Measurements from ENCODE around the gene MRPS12. TPM values are rescaled to one million over a fixed set of nuclear protein-coding genes. Genes with fewer than 3 reads are reported as not detected.

MRPS12 gene
- total RNA-seq, 1 experiment from 2014 or later: 81.3 TPM

GRCh38 chr19:38932425-38933179 lies 1.9 kb downstream of the MRPS12 start:
- TF ChIP-seq CTCF (conservative IDR thresholded peaks at IDR 0.05): peak; percentile 65
- H2AFZ ChIP-seq (ENCODE audit: low read length): no peak overlapping the region

More at GRCh38 chr19:38932425-38933179, 1.9 kb downstream of the MRPS12 start:
- Histone ChIP-seq H4K8ac (replicated peaks; ENCODE audit: insufficient read length, low read depth, low read length) (no peak overlapping the region), H2BK120ac (ENCODE audit: low read depth, low read length, poor library complexity, severe bottlenecking) (no peak overlapping the region), H3K18ac (ENCODE audit: insufficient read length, low read depth, low read length) (no peak overlapping the region), H4K5ac (ENCODE audit: insufficient read length, low read depth, low read length) (no peak overlapping the region), H3T11ph (ENCODE audit: low read length) (no peak overlapping the region), H3K4me1 (ENCODE audit: insufficient read depth, low read length) (no peaks in the 10 kb centered on the region), H2BK12ac (ENCODE audit: insufficient read length, low read depth, low read length) (no peak overlapping the region), H4K20me1 (ENCODE audit: control insufficient read depth, insufficient read depth, insufficient read length) (no peaks in the 10 kb centered on the region), H3K27ac (ENCODE audit: insufficient read length, low read depth, low read length) (no peak overlapping the region), H2BK5ac (ENCODE audit: insufficient read length, low read length) (no peak overlapping the region), H3K4me2 (ENCODE audit: insufficient read depth, insufficient read length, low read length) (no peak overlapping the region), H3K79me1 (ENCODE audit: insufficient read depth, low read depth, low read length, poor library complexity, severe bottlenecking) (peaks cover 2% of the 10 kb centered on the region), H2AK5ac (ENCODE audit: insufficient read length, low read length) (no peak overlapping the region), H4K91ac (ENCODE audit: insufficient read length, low read depth, low read length) (no peak overlapping the region), H3K79me2 (ENCODE audit: insufficient read depth, low read length) (peaks cover 11% of the 10 kb centered on the region; the same call in 1 of the 2 replicates), H3K14ac (ENCODE audit: insufficient read depth, low read length) (no peak overlapping the region), H3K27me3 (ENCODE audit: insufficient read depth, low read length) (no peaks in the 10 kb centered on the region), H3K23ac (ENCODE audit: insufficient read length, low read depth, low read length) (no peak overlapping the region), H3K9ac (ENCODE audit: extremely low read depth, insufficient read length, low read length) (no peak overlapping the region), H2BK20ac (ENCODE audit: low read depth, low read length, poor library complexity, severe bottlenecking) (no peak overlapping the region), H2BK15ac (ENCODE audit: low read depth, low read length) (no peak overlapping the region), H3K56ac (ENCODE audit: insufficient read length, low read depth, low read length) (no peak overlapping the region), H3K23me2 (ENCODE audit: insufficient read length, low read depth, low read length, poor library complexity, severe bottlenecking) (peaks cover 10% of the 10 kb centered on the region), H3K4ac (ENCODE audit: low read depth, low read length) (no peak overlapping the region), H3K9me3 (ENCODE audit: control insufficient read depth, low read depth, low read length) (peaks cover 21% of the 10 kb centered on the region)
- H3K36me3 Mint-ChIP-seq (ENCODE audit: insufficient read depth in 1 of 3, low read depth in 3 of 3): peaks cover 47 to 57% (median 56%) of the 10 kb centered on the region in 3 experiments
- H3K27me3 Mint-ChIP-seq (ENCODE audit: low read depth): peaks cover 13% of the 10 kb centered on the region
- DNase-seq: peak; percentile 54
- peak overlapping the region; percentile 27 to 99; a peak in 4 of 5 replicates for H3K4me3 Mint-ChIP-seq
- peaks cover 31 to 35% of the 10 kb centered on the region in 2 experiments for H3K9me3 Mint-ChIP-seq
- WGBS (ENCODE audit: extremely low coverage, insufficient read length, low lambda C conversion rate): no CpG with 5 or more reads among the region's 29 CpGs
- no peak overlapping the region; a peak in 2 of 7 replicates for H3K27ac Mint-ChIP-seq
- peaks cover 8 to 14% of the 10 kb centered on the region in 2 experiments for H3K4me1 Mint-ChIP-seq

Data from H9 (cell line).